ENCODE measurements around the gene C15orf40.

Gene C15orf40

GRCh38 chr15:82992436-82992998, 18.9 kb downstream of the C15orf40 start:
- no peak for DNase-seq

GRCh38 chr15:82986442-82986780, 25.0 kb downstream of the C15orf40 start:
- DNase-seq: peak; percentile 2

- peak; percentile 88 for DNase-seq
Measured at GRCh38 chr15:82985688-82986441, 25.6 kb downstream of the C15orf40 start, which contains the start of gene RAMAC. RAMAC (plus strand) TSS chr15:82986210; CDS start chr15:82989019, 2,809 bp downstream.

DNA sequence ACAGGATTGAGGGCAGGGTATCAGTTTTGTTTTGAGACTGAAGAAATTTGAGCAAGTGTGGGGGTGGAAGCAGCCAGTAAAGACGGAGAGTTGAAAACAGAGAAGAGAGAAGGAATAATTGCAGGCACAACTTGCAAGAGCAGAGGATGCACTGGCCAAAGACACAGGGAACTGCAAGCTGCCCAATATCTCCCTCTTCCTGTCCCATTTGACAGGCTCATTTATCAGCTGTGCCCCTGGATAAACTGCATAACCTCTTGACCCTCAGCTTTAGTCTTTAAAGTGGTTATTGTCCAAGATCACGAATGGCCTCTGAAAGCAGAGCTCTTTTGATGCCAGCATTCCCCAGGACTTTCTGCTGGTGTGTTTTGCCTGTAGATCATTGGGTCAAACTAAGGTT, 30.5 kb downstream of the C15orf40 start:
- no peak for DNase-seq

- DNase-seq: no peak
Measured at GRCh38 chr15:82979726-82980125, 31.7 kb downstream of the C15orf40 start.

DNA sequence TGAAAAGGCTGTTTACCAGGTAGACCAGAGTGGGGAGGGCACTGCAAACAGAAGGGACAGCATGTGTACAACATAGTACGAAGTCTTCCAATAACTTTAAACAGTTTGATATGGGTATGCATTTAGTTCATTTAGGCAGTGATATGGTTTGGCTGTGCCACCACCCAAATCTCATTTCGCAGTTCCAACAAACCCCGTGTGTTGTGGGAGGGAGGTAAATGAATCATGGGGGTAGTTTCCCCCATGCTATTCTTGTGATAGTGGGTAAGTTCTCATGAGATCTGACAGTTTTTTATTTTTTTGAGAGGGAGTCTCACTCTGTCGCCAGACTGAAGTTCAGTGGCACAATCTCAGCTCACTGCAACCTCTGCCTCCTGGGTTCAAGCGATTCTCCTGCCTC, 33.0 kb downstream of the C15orf40 start:
- no peak for DNase-seq

GRCh38 chr15:82977076-82977475, 34.4 kb downstream of the C15orf40 start:
- no peak for DNase-seq

DNA sequence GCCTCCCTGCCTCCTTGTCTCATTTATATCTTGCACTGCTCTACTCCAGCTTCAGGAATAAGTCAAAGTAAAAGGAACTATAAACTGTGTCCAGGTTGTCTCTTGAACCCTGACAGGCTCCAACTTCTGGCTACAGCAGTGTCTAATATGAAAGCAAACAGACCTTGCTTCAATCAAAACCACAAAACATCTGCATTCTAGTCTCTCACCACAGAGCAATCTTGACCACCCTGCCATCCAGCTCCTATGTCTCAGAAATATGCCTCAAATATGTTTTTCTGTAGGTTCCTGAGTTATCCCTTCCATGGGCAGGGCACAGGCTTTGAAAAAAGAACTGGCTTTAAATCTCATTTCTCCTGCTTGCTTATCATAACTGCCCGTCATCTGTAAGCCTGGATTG, 38.4 kb downstream of the C15orf40 start:
- DNase-seq: no peak

DNA sequence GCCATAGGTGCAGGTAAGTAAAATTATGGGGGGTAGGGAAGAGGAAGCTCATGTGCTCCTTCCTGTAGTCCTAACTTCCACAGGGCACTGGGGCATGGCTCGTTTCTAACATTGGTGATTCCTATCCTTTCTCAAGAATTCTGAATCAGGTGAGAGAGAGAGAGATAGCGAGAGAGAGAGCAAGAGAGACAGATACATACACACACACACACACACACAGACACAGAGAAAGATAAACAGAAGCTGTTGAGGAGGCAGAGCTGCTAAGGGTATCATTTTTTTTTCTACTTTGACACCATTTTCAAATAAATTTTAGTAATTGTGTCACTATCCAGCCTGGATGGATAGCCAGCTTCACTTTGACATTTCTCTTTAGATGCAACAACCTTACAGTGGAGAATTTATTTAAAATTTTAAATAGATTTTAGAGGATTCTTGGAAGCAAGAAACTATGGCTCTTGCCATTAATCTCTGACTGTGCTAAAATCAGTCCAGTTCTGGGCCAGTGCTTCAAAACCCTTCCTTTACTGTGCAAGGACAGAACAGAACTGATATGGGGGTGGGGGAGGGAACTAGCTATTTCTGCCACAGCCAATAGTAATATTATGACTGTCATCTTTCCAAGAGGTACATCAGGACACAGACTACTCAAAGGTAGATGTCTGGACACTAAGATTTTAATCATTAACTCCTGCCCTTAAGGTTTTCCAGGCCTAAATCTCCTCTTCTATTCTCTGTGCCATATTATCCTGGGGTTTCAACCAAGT, 40.0 kb downstream of the C15orf40 start:
- DNase-seq: no peak

GRCh38 chr15:82970696-82971095, 40.7 kb downstream of the C15orf40 start:
- no peak for DNase-seq

- DNase-seq: no peak
Measured at GRCh38 chr15:82970078-82970686, 41.3 kb downstream of the C15orf40 start.

GRCh38 chr15:82969353-82969752, 42.1 kb downstream of the C15orf40 start:
- no peak for DNase-seq

- DNase-seq: no peak
Measured at GRCh38 chr15:82968066-82968465, 43.4 kb downstream of the C15orf40 start.

DNA sequence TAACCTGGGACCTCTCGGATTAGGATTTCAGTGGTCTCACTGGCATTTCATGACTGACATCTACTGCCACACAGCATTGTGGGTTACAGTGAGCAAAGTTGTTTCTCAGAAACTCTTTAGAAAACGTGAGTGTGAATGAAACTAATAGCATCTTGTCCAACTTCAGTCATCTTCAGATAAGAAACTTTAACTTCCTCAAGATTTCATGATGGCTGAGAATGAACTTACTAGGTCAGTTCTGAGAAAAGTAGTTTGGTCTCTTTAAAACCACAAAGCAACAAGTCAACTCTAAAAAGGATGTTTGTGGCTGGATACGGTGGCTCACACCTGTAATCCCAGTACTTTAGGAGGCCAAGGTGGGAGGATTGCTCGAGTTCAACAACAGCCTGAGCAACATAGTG, 44.8 kb downstream of the C15orf40 start:
- DNase-seq: no peak

GRCh38 chr15:82964890-82965289, 46.5 kb downstream of the C15orf40 start:
- no peak for DNase-seq

DNA sequence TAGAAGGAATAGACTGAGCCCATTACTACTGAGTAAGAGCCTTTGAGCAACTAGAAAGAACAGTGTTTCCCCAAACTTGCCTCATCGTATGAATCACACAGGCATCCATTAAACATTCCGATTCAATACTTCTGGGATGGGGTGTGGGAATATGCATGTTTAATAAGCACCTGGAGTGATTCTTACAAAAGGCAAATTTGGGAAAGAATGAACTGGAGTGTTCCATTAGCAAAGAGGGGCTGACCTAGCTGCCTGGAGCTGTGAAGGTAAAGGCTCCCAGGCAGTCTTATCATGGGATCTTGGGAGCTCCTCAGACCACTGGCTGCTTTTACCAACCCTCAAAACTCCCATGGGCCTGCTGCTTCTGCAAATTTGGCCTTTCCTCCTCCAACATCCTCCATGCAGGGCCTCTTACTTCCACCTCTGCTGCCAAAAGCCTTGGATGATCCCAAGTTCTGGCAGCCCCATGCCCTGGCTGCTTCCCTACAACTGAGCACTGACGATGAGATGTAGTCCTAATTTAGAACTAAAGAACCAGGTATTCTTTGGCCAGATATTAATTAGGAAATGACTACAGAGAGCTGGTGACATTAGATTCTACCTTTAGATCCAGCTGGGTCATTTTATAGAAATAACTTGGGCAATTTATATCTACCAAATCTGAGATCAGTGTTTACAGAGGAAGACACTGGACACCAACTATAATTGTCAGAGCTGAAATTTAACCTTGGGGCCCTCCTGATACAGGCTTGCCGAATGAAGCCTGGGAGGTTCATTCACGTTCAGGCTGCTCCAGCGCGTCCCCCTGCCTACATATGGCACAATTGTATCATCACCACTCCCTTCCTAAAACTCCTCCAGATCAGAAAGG, 47.7 kb downstream of the C15orf40 start:
- no peak for DNase-seq

DNA sequence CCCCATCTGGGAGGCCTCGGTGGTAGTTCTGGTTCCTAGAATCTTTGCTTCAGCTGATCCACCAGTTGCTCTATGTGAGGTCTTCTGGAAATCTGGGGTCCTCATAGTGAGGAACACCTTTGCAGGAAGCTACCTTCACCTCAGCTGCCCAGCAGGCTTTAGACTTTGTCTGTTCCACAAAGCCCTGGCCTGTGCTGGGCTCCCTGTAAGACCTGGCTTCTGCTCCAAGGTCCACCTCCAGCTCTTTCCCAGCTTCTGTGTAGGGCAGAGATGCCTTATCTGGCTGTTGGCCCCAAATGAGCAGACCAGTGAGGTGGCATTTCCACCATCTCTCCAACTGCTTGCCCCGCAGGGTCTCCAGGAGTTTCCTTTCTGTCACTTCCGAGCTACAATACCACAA, 50.7 kb downstream of the C15orf40 start:
- DNase-seq: no peak

- no peak for DNase-seq
Measured at GRCh38 chr15:82959423-82959822, 52.0 kb downstream of the C15orf40 start.

DNA sequence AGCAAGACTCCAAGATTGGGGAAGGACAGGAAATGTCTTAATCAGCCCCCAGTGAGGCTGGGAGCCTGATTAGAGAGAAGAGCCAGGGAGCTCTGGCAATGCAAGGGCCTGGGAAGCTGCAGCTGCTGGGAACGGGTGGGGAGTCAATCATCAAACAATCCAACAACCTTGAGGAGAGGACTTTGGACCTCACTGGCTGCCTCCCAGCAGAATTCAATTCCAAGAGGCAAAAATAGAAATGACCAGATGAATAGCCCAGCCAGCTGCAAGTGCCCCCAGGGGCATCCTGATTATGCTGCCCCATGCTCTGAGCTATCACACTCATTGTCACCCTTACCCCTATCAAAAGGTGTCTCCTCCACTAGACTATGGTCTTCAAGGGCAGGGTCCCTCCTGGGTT, 52.8 kb downstream of the C15orf40 start:
- no peak for DNase-seq

GRCh38 chr15:82952158-82953081, 59.0 kb downstream of the C15orf40 start, which contains the start of gene HOMER2:
HOMER2 (minus strand) TSS chr15:82952720; CDS start chr15:82952535, 185 bp downstream.
- no peak for DNase-seq

DNA sequence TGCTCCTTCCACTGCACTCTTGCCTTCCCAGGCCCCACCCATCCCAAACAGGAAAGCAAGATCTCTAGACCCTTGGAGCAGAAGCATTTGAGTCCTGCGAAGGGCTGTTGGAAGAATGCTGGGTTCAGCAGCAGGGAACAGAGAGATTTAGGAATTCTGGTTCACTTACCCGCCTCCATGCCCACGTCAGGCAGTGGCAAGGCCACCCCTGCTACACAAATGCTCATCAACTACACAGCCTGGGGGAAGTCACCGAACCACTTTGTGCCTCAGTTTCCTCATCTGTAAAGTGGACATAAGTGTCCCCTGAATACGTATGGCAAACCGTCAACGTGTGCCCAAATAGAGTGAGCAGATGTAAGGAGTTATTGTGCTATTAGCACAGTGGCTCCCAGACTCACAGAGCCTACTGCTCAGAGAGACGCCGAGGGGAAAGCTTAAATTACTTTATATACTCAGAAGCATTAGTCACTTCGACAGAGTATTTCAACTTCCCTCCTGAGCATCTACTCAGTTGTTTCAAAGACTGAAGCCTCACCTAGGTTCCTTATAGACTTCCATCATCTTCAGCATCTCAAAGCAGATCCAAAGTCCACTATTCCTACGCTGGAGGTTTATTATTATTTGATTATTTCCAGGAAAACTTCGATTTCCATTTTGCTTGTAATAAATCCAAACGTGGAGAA, 59.8 kb downstream of the C15orf40 start:
- no peak for DNase-seq

All from activated T-cell treated with anti-CD3 and anti-CD28 coated beads for 4 hours (primary cell).